ENCODE measurements around the gene MS4A1. TPM values are rescaled to one million over a fixed set of nuclear protein-coding genes. Genes with fewer than 3 reads are reported as not detected.
A peak's percentile ranks its signal among the peaks of the same experiment; 100 is the strongest.

MS4A1 gene
- total and polyA plus RNA-seq, 2 of the 8 experiments (the other 6 are each of a cell fraction or from before 2014, with no cell fraction given): not detected

DNA sequence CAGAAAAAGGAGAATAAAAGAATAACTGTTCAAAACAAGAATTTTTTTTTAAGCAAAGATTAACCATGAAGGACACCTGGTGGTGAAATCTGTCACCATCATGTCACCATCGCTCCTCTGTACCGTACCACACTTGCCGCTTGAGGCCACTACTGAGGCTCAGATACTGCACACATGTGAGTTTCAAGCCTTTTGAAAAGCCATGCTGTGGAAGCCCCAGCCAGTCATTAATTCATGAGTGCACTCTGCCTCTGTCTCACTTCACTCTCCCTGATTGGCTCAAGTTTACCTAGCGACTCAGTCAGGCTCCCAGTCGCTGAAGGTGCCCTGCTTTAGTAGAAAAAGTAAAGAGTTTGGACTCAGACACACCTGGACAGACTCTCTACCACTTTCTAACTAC lies 30.3 kb downstream of the MS4A1 start:
- ChIA-PET POLR2A (ENCODE audit: partially characterized antibody) (no interaction called here), CTCF (ENCODE audit: partially characterized antibody) (interaction anchor here (1.2 to 1.5 kb wide), 4 partner anchors 29 to 141 kb away, joined by 3 to 9 read pairs (median 5); no protein-coding TSS in a partner anchor)
- Histone ChIP-seq H4K8ac (ENCODE audit: extremely low read depth, insufficient read depth, low read length) (no peak overlapping the region; the same call in 1 of the 2 replicates), H2BK12ac (ENCODE audit: low read depth, low read length) (no peak overlapping the region), H3K23ac (ENCODE audit: insufficient read length) (no peak overlapping the region), H3K79me1 (ENCODE audit: low read depth, low read length) (no peaks in the 10 kb centered on the region), H3K23me2 (ENCODE audit: low read depth, low read length) (no peaks in the 10 kb centered on the region), H4K91ac (replicated peaks; ENCODE audit: insufficient read length, low read length) (no peak overlapping the region), H3K79me2 (ENCODE audit: control insufficient read depth in 1 of 2, insufficient read depth in 2 of 2, low read length in 2 of 2) (no peaks in the 10 kb centered on the region), H3K14ac (ENCODE audit: insufficient read length) (no peak overlapping the region), H3K36me3 (ENCODE audit: control insufficient read depth in 2 of 4, insufficient read depth in 4 of 4, low read length in 3 of 4) (no peaks in the 10 kb centered on the region), H3K4me1 (replicated peaks in 1 of 4; ENCODE audit: control insufficient read depth in 3 of 4, insufficient read depth in 4 of 4, low read length in 3 of 4) (no peaks in the 10 kb centered on the region), H2BK120ac (replicated peaks; ENCODE audit: low read depth, low read length) (no peak overlapping the region), H3K56ac (replicated peaks; ENCODE audit: insufficient read length, low read depth, low read length) (no peak overlapping the region), H3K9ac (replicated peaks in 1 of 4; ENCODE audit: extremely low read depth in 1 of 4, low read depth in 3 of 4, low read length in 3 of 4) (no peak overlapping the region), H3K4ac (replicated peaks; ENCODE audit: insufficient read length, low read depth, low read length) (no peak overlapping the region), H3K27ac (ENCODE audit: low read depth, low read length) (no peak overlapping the region), H3K4me2 (ENCODE audit: insufficient read depth in 1 of 2, low read depth in 2 of 2, low read length in 2 of 2) (no peak overlapping the region), H2AFZ (ENCODE audit: low read length) (peak overlapping the region; percentile 46; the same call in 1 of the 2 replicates), H4K20me1 (replicated peaks in 1 of 2; ENCODE audit: control insufficient read depth in 1 of 2, insufficient read depth in 2 of 2, low read length in 2 of 2) (no peaks in the 10 kb centered on the region), H3K9me3 (ENCODE audit: insufficient read depth in 2 of 2, low read depth in 1 of 2, low read length in 1 of 2) (peaks cover 0 to 4% of the 10 kb centered on the region in 2 experiments; a peak in 1 of 4 replicates), H2BK5ac (ENCODE audit: low read depth, low read length) (no peak overlapping the region), H2BK20ac (ENCODE audit: low read length) (no peak overlapping the region), H3K18ac (ENCODE audit: extremely low read depth, low read length) (no peak overlapping the region), H3K27me3 (replicated peaks in 1 of 4; ENCODE audit: control insufficient read depth in 3 of 4, extremely low read depth in 1 of 4, insufficient read depth in 3 of 4, low read length in 3 of 4) (no peaks in the 10 kb centered on the region), H4K5ac (ENCODE audit: insufficient read length, low read depth, low read length) (no peak overlapping the region), H2BK15ac (ENCODE audit: low read length) (no peak overlapping the region), H2AK5ac (ENCODE audit: low read depth, low read length) (no peak overlapping the region), H3K4me3 (ENCODE audit: extremely low read depth in 1 of 4, insufficient read depth in 2 of 4, low read depth in 3 of 4, low read length in 4 of 4) (no peak overlapping the region)
- FAIRE-seq (peak; percentile 74), DNase-seq (ENCODE audit: low read depth in 1 of 2, low spot score in 2 of 2) (peak in 1 of 2 experiments; percentile 54)
- WGBS, 2 experiments (ENCODE audit: extremely low coverage in 1 of 2, insufficient coverage in 1 of 2, insufficient read length in 1 of 2, insufficient replicate concordance in 2 of 2, low coverage in 1 of 2, low lambda C conversion rate in 2 of 2, missing lambda C conversion rate in 1 of 2): 47% methylated on average over 5 of the region's 5 CpGs; no CpG with 5 or more reads in 1 of the 2 experiments
- TF ChIP-seq, protein P1, sequence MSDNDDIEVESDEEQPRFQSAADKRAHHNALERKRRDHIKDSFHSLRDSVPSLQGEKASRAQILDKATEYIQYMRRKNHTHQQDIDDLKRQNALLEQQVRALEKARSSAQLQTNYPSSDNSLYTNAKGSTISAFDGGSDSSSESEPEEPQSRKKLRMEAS (IDR thresholded peaks at IDR 0.05): peak; percentile 30; the same call in 1 of the 2 replicates
- TF ChIP-seq GABPA (IDR thresholded peaks at IDR 0.05; ENCODE audit: borderline replicate concordance, insufficient read depth, low read length): no peak
- peak; percentile 67 to 77 for TF ChIP-seq RAD21 (IDR thresholded peaks at IDR 0.05 in 1 of 2, conservative IDR thresholded peaks at IDR 0.05 in 1 of 2; ENCODE audit: low read depth in 2 of 2, low read length in 2 of 2)
- TF ChIP-seq GTF2F1 (IDR thresholded peaks at IDR 0.05; ENCODE audit: borderline replicate concordance, low read depth, low read length): no peak
- no peak for TF ChIP-seq TCF12 (IDR thresholded peaks at IDR 0.05; ENCODE audit: low read depth, low read length)
- TF ChIP-seq CREB1 (IDR thresholded peaks at IDR 0.05): 0 out of 2 replicates have a peak, but pooled peaks have one; percentile 14
- no peak for TF ChIP-seq HDAC2 (IDR thresholded peaks at IDR 0.05; ENCODE audit: borderline replicate concordance in 1 of 2, low read depth in 2 of 2, low read length in 2 of 2)
- TF ChIP-seq RNF2 (IDR thresholded peaks at IDR 0.05; ENCODE audit: borderline replicate concordance, low read depth, low read length, missing control alignments, poor library complexity, severe bottlenecking): no peak
- TF ChIP-seq, protein P2, sequence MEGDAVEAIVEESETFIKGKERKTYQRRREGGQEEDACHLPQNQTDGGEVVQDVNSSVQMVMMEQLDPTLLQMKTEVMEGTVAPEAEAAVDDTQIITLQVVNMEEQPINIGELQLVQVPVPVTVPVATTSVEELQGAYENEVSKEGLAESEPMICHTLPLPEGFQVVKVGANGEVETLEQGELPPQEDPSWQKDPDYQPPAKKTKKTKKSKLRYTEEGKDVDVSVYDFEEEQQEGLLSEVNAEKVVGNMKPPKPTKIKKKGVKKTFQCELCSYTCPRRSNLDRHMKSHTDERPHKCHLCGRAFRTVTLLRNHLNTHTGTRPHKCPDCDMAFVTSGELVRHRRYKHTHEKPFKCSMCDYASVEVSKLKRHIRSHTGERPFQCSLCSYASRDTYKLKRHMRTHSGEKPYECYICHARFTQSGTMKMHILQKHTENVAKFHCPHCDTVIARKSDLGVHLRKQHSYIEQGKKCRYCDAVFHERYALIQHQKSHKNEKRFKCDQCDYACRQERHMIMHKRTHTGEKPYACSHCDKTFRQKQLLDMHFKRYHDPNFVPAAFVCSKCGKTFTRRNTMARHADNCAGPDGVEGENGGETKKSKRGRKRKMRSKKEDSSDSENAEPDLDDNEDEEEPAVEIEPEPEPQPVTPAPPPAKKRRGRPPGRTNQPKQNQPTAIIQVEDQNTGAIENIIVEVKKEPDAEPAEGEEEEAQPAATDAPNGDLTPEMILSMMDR (IDR thresholded peaks at IDR 0.05; ENCODE audit: control extremely low read depth in 1 of 3, insufficient read depth in 1 of 3, low read depth in 1 of 3, low read length in 3 of 3): peak; percentile 75 to 98 (median 83)

All from H1 (cell line).